Measurements from ENCODE around the gene GABRE.

- TF ChIP-seq EZH2 (IDR thresholded peaks at IDR 0.05; ENCODE audit: borderline replicate concordance, low read length) (no peak), CTCF (conservative IDR thresholded peaks at IDR 0.05 in 1 of 2, IDR thresholded peaks at IDR 0.05 in 1 of 2; ENCODE audit: extremely low read depth in 1 of 2, insufficient read depth in 1 of 2, low read depth in 1 of 2, low read length in 2 of 2) (no peak)
These were observed 3.4 kb upstream of the GABRE start for GRCh38 chrX:151977923-151978322.

All from mammary epithelial cell (primary cell).